ENCODE data around the gene NLE1.

Gene NLE1

DNA sequence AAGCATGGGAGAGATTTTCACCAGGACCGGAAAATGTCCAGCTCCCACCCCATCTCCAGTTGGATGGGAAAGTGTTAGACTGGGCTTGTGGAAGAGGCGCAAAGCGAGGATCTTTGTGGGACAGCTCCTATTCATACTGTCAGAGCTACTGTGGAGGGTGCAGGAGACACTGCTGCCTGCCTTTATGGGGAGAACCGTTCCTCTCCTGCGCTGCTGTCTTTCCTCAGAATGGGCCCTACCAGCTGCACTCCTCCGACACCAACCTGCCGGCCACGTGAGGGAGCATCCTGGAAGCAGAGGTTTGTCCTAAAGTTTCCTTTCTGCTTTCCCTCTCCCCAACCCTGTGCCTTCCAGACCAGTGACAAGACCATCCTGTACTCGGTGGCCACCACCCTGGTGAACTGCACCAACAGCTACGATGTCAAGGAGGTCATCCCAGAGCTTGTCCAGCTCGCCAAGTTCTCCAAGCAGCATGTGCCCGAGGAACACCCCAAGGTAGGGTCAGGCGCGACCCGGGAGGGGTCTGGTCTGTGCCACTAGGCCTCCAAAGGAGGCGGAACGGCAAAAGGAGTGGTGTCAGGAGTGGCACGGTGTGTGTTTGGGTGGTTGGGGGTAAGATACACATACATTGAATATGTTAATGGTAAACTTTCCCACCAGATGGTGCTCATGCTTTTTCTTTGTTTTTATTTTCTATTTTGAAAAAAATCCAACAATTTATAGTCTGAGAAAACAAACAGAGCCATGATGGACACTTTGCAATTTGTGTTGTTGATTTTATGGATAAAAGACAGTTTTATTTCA, 29.1 kb upstream of the NLE1 start:
- Mint-ChIP-seq H3K9me3 (no peaks in the 10 kb centered on the region), H3K27ac (peak overlapping the region; percentile 71), H3K36me3 (ENCODE audit: low read depth) (no peaks in the 10 kb centered on the region), H3K4me3 (no peak overlapping the region), H3K27me3 (no peaks in the 10 kb centered on the region), H3K4me1 (ENCODE audit: low read depth) (peaks cover 42% of the 10 kb centered on the region)
- DNase-seq, result peak; percentile 57

DNA sequence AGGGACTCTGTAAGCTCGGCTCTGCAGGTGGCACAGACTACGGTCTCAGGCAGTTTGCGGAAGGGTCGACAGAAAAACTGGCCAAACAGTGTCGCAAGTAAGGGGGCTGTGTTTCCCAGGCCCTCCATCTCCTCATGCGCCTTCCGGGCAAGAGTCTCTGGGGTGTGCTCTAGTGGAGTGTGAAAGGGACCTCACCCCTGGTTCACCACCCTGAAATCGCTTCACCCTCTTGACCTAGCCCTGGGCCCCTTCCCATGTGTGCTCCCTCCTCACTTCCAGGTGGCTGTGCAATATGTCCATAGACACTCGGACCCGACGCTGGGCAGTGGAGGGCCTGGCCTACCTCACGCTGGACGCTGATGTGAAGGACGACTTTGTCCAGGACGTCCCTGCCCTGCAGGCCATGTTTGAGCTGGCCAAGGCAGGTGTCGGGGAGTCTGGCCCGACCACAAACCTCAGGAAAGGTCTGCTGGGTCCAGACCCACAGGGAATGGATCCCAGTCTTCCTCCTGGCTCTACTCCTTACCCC, 27.8 kb upstream of the NLE1 start:
- H3K27ac Mint-ChIP-seq, result no peak overlapping the region
- H3K36me3 Mint-ChIP-seq (ENCODE audit: low read depth), result no peaks in the 10 kb centered on the region
- DNase-seq, result peak; percentile 24
- peaks cover 35% of the 10 kb centered on the region for H3K4me1 Mint-ChIP-seq (ENCODE audit: low read depth)
- H3K27me3 Mint-ChIP-seq, result no peaks in the 10 kb centered on the region
- H3K4me3 Mint-ChIP-seq, result no peak overlapping the region
- H3K9me3 Mint-ChIP-seq, result no peaks in the 10 kb centered on the region

- no peak overlapping the region for H3K4me3 Mint-ChIP-seq
- H3K4me1 Mint-ChIP-seq (ENCODE audit: low read depth), result peaks cover 31% of the 10 kb centered on the region
- DNase-seq, result no peak
- H3K27ac Mint-ChIP-seq, result peak overlapping the region; percentile 13
- H3K36me3 Mint-ChIP-seq (ENCODE audit: low read depth), result no peaks in the 10 kb centered on the region
- H3K9me3 Mint-ChIP-seq, result no peaks in the 10 kb centered on the region
- no peaks in the 10 kb centered on the region for H3K27me3 Mint-ChIP-seq
These were observed 25.6 kb upstream of the NLE1 start for GRCh38 chr17:35167666-35168065.

- no peak overlapping the region for H3K27ac Mint-ChIP-seq
- no peaks in the 10 kb centered on the region for H3K9me3 Mint-ChIP-seq
- H3K4me3 Mint-ChIP-seq, result no peak overlapping the region
- H3K27me3 Mint-ChIP-seq, result no peaks in the 10 kb centered on the region
- no peaks in the 10 kb centered on the region for H3K36me3 Mint-ChIP-seq (ENCODE audit: low read depth)
- peaks cover 30% of the 10 kb centered on the region for H3K4me1 Mint-ChIP-seq (ENCODE audit: low read depth)
- DNase-seq, result peak; percentile 28
These were observed 24.9 kb upstream of the NLE1 start for GRCh38 chr17:35167046-35167445.

DNA sequence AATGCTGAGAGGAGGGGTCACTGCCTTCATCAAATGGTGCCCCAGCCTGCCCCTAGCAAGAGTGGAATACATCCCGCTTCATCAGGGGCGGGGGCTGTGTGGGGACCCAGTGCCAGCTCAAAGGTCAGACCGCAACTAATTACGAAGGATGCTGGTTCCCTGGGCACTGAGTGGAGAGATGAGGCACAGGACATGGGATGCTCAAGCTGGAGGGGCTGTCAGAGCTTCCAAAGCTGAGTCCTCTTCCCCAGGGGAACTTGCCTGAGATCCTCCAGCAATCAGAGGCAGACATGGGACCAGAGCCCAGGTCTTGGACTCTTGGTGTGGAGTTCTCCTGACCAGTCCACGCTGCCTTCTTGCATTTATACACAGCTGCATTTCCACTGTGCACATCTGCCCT, 24.4 kb upstream of the NLE1 start:
- Mint-ChIP-seq H3K36me3 (ENCODE audit: low read depth) (no peaks in the 10 kb centered on the region), H3K27ac (no peak overlapping the region), H3K27me3 (no peaks in the 10 kb centered on the region), H3K9me3 (no peaks in the 10 kb centered on the region), H3K4me3 (no peak overlapping the region), H3K4me1 (ENCODE audit: low read depth) (peaks cover 31% of the 10 kb centered on the region)
- peak; percentile 23 for DNase-seq

GRCh38 chr17:35164716-35165115, 22.6 kb upstream of the NLE1 start:
- DNase-seq, result peak; percentile 16
- peaks cover 44% of the 10 kb centered on the region for H3K4me1 Mint-ChIP-seq (ENCODE audit: low read depth)
- H3K27me3 Mint-ChIP-seq, result no peaks in the 10 kb centered on the region
- H3K4me3 Mint-ChIP-seq, result no peak overlapping the region
- H3K9me3 Mint-ChIP-seq, result no peaks in the 10 kb centered on the region
- no peaks in the 10 kb centered on the region for H3K36me3 Mint-ChIP-seq (ENCODE audit: low read depth)
- no peak overlapping the region for H3K27ac Mint-ChIP-seq

DNA sequence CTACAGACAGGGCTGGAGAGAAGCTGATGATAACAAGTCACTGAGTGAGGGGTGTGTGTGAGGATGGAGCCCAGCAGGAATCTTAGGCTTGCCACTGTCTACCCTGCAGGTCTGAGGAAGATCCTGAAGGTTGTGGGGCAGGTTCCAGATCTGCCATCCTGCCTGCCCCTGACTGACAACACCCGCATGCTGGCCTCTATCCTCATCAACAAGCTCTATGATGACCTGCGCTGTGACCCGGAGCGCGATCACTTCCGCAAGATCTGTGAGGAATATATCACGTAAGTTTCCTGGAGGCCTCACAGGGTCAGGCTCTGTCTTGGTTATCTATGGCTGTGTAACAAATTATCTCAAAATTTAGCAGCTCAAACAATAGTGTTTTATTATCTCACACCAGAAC, 21.8 kb upstream of the NLE1 start:
- no peak for DNase-seq
- no peak overlapping the region for H3K27ac Mint-ChIP-seq
- no peak overlapping the region for H3K4me3 Mint-ChIP-seq
- no peaks in the 10 kb centered on the region for H3K27me3 Mint-ChIP-seq
- H3K4me1 Mint-ChIP-seq (ENCODE audit: low read depth), result peaks cover 50% of the 10 kb centered on the region
- no peaks in the 10 kb centered on the region for H3K9me3 Mint-ChIP-seq
- H3K36me3 Mint-ChIP-seq (ENCODE audit: low read depth), result no peaks in the 10 kb centered on the region

GRCh38 chr17:35162755-35163154, 20.7 kb upstream of the NLE1 start:
- no peak overlapping the region for H3K4me3 Mint-ChIP-seq
- no peaks in the 10 kb centered on the region for H3K27me3 Mint-ChIP-seq
- H3K36me3 Mint-ChIP-seq (ENCODE audit: low read depth), result no peaks in the 10 kb centered on the region
- no peak overlapping the region for H3K27ac Mint-ChIP-seq
- DNase-seq, result no peak
- H3K9me3 Mint-ChIP-seq, result no peaks in the 10 kb centered on the region
- peaks cover 50% of the 10 kb centered on the region for H3K4me1 Mint-ChIP-seq (ENCODE audit: low read depth)

DNA sequence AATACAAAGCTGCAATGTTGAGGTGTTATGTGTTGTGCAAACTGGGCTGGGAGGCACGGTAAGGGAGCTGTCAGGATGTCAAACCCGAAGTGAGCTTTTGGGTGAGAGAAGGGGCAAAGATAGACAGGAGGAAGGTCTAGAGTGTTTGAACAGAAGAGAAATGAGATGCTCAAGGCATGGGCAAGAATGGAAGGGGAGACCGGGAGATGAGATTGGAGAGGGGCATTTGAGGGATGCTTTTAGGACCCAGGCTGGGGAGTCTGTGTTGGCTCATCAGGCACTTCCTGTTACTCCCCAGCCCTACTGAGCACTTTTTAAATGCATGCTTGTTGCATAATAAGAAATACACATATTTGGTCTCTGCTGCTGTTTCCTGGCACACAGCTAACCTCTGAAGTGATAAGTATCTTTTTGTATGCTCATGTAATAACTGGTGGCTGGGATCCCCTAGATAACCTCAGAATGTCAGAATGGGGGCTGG, 19.2 kb upstream of the NLE1 start:
- H3K27me3 Mint-ChIP-seq, result no peaks in the 10 kb centered on the region
- peak overlapping the region; percentile 62 for H3K27ac Mint-ChIP-seq
- H3K36me3 Mint-ChIP-seq (ENCODE audit: low read depth), result no peaks in the 10 kb centered on the region
- peak overlapping the region; percentile 32 for H3K4me3 Mint-ChIP-seq
- H3K4me1 Mint-ChIP-seq (ENCODE audit: low read depth), result peaks cover 49% of the 10 kb centered on the region
- no peaks in the 10 kb centered on the region for H3K9me3 Mint-ChIP-seq
- DNase-seq, result no peak

DNA sequence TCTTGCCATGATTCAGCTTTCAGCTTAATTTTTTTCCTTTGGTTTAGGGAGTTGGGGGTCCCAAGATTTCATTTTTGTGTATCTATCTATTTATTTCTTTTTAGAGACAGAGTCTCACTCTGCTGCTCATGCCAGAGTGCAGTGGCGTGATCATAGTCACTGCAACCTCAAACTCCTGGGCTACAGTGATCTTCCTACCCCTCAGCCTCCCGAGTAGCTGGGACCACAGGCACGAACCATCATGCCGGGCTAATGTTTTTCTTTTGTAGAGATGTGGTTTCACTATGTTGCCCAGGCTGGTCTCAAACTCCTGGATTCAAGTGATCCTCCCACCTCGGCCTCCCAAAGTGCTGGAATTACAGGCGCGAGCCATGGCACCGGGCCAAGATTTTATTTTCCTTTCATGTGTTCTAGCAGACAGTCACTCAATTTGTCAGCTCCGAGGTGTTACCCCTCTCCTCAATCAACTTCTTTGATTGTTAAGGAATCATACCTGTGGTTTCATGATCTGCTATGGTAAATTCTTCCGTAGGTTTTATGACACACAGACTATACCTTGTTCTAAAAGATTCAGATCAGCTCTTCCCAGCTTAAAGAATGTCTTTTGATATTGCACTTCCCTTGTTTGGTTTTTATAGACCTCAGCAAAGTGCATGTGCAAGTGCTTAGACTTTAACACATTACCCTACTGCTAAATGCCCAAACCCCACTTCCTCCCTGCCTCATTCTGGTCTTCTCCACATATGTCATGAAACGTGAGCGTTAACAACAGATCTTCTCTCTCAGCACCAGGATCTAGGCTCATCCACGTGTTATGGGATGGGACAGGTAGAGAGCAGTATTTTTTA, 18.5 kb upstream of the NLE1 start:
- Mint-ChIP-seq H3K27me3 (no peaks in the 10 kb centered on the region), H3K9me3 (no peaks in the 10 kb centered on the region), H3K4me3 (peak overlapping the region; percentile 32), H3K27ac (peak overlapping the region; percentile 62), H3K4me1 (ENCODE audit: low read depth) (peaks cover 49% of the 10 kb centered on the region), H3K36me3 (ENCODE audit: low read depth) (no peaks in the 10 kb centered on the region)
- peak; percentile 51 for DNase-seq

- no peak for DNase-seq
- Mint-ChIP-seq H3K27me3 (no peaks in the 10 kb centered on the region), H3K27ac (no peak overlapping the region), H3K4me3 (no peak overlapping the region), H3K4me1 (ENCODE audit: low read depth) (peaks cover 44% of the 10 kb centered on the region), H3K9me3 (no peaks in the 10 kb centered on the region), H3K36me3 (ENCODE audit: low read depth) (no peaks in the 10 kb centered on the region)
These were observed 17.8 kb upstream of the NLE1 start for GRCh38 chr17:35159940-35160339.

GRCh38 chr17:35155246-35155645, 13.1 kb upstream of the NLE1 start:
- DNase-seq, result no peak
- Mint-ChIP-seq H3K27ac (no peak overlapping the region), H3K27me3 (no peaks in the 10 kb centered on the region), H3K4me1 (ENCODE audit: low read depth) (peaks cover 11% of the 10 kb centered on the region), H3K4me3 (no peak overlapping the region), H3K36me3 (ENCODE audit: low read depth) (no peaks in the 10 kb centered on the region), H3K9me3 (no peaks in the 10 kb centered on the region)

- peaks cover 3% of the 10 kb centered on the region for H3K4me1 Mint-ChIP-seq (ENCODE audit: low read depth)
- H3K27ac Mint-ChIP-seq, result no peak overlapping the region
- H3K27me3 Mint-ChIP-seq, result no peaks in the 10 kb centered on the region
- H3K4me3 Mint-ChIP-seq, result no peak overlapping the region
- no peak for DNase-seq
- no peaks in the 10 kb centered on the region for H3K36me3 Mint-ChIP-seq (ENCODE audit: low read depth)
- no peaks in the 10 kb centered on the region for H3K9me3 Mint-ChIP-seq
These were observed 12.4 kb upstream of the NLE1 start for GRCh38 chr17:35154196-35155165.

Data from activated T-cell treated with anti-CD3 and anti-CD28 coated beads, Interleukin-2, amount 50 U/mL, for 24 hours (primary cell).